Epidermal melanocyte (primary cell): Measurements from ENCODE around the gene NHEJ1.

Source experiments
- DNase-seq: peaks from one replicate; pipeline ENCODE4 v3.0.0; 2011; ENCODE audit warnings: low spot score; ENCODE audit not compliant: insufficient read length

NHEJ1 gene

DNA sequence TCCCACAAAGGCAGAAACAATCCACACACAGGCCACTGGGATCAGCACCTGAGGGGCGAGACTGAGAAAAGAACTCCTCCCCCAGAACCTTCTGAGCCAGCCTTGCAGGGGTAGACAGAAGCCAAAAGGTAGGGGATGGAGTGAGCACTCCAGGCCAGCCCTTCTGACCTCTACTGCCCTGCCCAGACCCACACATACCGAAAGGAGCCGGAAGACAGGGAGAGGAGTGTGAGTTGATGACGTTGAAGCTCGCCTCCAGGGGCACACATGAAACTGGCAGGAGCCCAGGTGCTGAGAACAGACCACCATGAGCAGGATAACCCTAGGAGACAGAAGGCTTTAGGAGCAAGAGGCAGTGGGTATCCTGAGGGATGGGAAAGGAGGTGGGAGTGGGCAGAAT, 7.4 kb upstream of the NHEJ1 start:
- no peak for DNase-seq

DNA sequence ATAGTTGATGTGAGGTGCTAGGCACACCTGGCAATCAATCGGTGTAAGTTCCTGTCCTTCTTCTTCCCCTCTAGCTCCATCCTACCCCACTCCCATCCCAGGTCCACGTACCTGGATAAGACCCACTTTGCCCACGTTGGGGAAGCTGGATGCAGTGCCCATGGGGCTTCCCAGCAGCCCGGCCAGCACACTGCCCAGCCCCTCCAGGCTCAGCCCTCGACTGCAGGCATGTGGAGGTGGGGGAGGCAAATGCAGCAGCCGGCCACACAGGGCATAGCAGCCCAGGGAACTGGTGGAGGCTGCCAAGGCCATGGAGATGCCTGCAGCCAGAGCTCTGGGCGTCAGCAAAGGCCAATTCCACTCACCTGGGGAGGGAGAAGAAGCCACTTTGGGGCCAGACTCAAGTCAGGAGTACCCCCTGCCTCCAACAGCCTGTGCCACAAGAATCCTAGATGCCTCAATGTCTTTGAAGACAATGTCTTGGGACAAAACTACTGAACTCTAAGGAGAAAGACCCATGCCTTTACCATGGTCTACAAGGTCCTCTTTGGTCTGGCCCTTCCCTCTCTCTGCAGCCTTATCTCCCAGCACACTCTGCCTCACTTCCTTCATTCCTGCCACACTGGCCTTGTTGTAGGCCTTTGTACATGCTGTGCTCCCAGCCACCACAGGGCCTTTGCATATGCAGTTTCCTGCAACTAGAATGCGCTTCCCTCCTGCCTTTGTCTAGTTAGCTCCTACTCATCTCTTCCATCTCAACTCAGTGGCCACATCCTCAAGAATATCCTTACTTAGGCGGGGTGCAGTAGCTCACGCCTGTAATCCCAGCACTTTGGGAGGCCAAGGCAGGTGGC, 4.7 kb upstream of the NHEJ1 start:
- DNase-seq, result no peak

- DNase-seq, result no peak
These were observed 2.5 kb upstream of the NHEJ1 start for GRCh38 chr2:219163156-219163555.

DNA sequence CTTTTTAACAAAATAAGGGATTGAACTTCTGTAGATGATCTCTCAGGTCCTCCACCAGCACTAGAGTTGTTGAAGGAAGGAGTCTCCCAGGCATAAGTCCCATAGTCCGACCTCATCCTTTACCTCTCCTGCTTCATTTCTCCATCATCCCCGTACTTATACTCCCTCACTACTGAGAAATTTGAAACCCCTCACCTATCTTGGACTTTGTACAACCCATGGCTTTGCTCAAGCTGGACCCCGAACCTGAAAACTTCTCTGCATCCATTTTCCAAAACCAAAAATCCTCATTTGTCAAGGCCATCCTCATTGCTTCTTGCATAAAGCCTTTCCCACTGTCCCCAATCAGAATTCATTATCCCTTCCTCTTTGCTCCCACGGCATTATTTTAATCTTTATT, 482 bp upstream of the NHEJ1 start:
- DNase-seq, result no peak

DNA sequence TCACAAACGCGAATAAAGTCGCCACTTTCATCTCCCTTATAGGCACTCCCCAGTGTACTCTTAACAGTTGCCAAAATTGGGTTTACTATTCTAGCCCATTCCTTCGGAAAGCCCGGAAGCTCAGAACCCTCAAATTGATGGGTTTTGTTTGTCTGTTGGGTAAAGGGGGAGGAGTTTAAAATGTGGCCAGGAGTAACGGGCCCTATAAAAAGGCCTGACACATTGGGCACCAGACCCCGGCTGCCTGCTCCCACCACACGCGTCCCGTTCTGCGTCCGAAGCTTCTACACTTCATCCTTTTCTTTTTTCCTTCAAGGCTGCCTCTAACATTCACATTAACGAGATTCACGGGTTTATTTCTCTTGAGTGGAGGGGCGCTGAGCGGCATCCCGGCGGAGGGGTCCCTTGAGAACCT, 837 bp downstream of the NHEJ1 start:
- no peak for DNase-seq

- no peak for DNase-seq
These were observed 2.0 kb downstream of the NHEJ1 start for GRCh38 chr2:219158586-219158985.

- no peak for DNase-seq
These were observed 2.6 kb downstream of the NHEJ1 start for GRCh38 chr2:219158025-219158424.

- no peak for DNase-seq
These were observed 3.2 kb downstream of the NHEJ1 start for GRCh38 chr2:219157396-219157795.

GRCh38 chr2:219155054-219155644, 5.5 kb downstream of the NHEJ1 start:
- peak; percentile 66 for DNase-seq

- DNase-seq, result no peak
These were observed 10.9 kb downstream of the NHEJ1 start for GRCh38 chr2:219149667-219150066.

DNA sequence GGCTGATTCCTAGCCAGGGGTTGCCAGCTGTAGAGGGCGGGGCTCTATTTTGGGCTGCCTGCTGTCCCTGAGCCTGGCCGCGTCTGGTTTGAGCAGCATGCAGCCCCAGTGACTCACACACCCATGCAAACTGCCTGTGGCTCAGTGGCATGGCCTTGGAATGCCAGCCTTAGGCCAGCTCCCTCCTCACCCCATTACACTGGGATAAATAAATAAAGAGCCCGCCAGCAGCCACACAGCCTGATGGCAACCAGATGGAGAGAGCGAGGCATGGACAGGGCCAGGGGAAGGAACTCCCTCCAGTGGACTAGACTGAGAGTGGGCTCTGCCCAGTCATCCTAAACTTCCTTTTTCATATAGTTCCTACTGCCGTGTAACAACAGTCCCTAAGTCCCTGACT, 18.3 kb downstream of the NHEJ1 start:
- peak; percentile 74 for DNase-seq

DNA sequence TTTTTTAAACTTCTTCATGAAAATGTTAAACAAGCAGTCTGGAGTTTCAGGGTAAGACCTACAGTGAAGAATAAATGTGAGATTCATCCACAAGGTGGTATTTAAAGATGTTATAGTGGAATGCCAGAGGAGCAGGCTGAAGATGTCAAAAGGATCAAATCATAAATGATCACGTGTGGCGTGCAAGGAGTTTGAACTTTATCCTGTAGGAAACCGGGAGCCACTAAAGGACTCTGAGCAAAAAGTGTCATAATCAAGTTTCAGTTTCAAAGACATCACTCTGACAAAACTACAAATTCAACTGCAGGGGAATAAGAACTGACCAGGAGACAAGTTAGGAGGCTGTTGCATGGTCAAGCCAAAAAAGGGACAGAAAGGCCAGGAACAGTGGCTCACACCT, 19.9 kb downstream of the NHEJ1 start:
- DNase-seq, result no peak

DNA sequence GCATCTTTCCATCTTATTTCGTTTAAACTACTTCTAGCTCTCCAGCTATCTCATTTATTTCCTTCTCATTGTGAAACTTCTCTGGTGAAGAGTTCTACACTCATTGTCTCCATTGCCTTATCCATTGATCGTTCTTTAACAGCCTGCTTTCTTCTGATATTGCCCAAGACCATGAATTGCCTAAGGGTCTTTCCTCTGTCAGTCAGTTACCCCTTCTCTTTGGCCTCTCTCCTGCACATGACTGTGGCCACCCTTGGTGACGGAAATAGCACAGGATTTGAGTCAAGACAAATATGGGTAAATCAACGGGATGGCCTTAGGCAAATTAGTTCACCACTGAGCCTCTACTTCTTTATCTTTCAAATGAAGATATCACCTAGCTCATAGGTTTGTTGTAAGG, 26.6 kb downstream of the NHEJ1 start:
- DNase-seq, result no peak

DNA sequence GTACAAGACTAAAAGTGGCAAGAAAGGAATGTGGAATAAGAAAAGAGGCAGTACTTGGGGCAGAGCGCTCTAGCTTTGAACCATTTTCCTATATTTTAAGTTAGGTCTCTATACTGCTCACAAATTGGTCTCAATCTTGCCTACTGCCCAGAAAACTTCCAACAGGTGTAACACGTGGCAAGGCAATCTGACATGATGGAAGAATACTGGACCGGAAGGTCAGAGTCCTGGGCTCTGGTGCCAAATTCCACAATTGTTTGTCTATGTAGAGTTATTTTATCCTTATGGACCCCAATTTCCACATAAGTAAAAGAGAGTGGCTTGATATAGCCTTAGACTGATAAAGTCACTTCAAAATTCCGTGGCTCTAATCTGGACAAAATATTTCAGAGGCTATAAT, 28.9 kb downstream of the NHEJ1 start:
- no peak for DNase-seq

DNA sequence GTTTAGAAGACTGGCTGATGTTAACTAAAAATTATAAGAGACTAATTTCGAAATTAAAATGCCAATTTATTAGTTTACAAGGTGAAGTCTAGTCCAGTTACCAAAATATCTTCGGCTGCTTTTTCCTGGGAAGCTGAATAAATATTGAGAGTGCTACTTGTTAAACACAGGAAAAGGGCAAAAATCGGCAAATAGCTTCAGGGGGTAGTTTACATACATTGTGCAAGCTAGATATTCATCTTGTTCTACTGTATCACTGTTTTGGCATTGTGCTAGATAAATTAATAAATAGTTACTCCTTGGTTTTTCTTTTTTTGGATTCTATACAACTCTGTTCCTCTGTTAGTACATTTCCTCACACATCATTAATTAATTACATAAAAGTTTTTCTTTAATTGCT, 29.3 kb downstream of the NHEJ1 start:
- DNase-seq, result no peak

GRCh38 chr2:219129589-219129988, 31.0 kb downstream of the NHEJ1 start:
- DNase-seq, result no peak

GRCh38 chr2:219128396-219128795, 32.2 kb downstream of the NHEJ1 start:
- DNase-seq, result no peak

GRCh38 chr2:219127037-219127635, 33.5 kb downstream of the NHEJ1 start:
- no peak for DNase-seq

DNA sequence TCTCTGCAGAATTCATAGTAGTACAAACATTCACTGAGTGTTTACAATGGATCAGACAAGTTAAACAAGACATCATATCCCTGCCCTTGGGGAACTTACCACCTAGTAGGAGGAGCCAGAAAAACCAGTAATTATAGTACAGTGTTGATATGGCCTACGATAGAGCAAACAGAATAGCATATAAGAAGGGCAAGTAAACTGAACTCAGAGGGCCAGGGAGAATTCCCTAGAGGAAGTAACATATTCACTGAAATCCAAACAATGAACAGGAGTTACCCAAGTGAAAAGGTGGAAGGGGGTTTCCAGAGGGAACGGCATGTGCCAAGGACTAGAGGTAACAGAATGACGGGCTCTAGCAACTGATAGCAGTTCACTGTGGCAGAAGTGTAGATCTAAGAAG, 34.1 kb downstream of the NHEJ1 start:
- no peak for DNase-seq

DNA sequence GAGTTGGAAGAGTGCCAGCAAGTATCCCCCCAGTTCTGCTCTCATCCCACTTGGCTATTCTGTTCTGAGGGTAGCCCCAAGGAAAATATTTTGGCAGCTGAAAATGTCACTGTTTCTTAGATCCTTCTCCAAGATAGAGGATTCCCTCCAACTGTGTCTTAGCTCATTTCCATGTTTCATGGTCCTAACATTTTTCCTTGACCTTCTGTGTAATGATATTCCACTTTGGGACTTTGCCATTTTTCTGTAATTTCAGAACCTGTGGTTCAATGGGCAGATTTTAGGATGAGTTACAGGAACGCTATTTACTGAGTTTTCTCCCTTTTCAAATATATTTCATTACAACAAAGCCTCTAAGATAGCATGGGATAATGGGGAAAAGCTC, 34.7 kb downstream of the NHEJ1 start:
- DNase-seq, result no peak

DNA sequence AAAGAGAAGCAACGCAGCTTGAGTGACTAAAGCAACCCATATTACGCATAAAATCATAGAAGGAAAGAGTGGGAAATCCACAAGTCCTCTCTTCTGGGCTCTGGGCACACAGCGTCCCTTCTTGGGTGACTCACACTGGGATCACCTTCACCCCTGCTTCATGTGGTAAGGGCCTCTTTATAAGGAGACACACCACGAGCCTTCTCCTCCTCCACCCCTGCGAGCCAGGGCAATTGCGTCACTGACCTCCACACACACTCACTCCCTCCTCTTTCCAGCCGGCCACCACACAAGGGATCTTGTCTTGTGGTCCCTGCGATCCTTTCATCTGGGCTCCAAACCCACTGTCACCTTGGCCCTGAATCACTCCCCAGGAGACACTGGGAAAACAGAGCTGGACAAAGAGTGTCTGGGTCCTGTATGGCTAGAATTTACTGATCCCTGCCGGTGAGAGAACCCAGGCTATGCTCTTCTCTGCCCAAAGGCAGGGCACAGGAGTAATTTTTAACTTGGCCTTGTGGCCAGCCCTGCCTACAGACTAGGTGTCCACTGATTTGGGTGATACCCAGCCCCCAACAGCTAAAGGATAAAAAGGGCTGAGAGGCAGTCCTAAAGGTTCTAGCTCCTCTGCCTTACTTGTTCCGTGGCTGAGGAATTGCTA, 35.3 kb downstream of the NHEJ1 start:
- peak; percentile 49 for DNase-seq
